ENCODE measurements around the gene PBX4.

PBX4 gene

DNA sequence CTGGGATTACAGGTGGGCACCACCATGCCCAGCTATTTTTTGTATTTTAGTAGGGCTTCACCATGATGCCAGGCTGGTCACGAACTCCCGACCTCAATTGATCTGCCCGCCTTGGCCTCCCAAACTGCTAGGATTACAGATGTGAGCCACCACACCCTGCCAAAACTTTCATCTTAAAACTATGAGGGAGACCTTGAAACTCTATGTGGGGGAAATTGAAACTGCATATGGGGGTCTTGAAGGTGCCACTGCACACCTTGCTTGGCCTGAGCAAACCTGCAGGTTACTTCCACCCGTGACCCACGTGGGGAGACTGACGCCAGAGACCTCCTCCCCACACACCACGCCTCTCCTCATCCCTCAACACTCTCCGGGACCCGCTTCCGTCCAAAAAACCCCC, 64.8 kb downstream of the PBX4 start:
- DNase-seq: no peak

DNA sequence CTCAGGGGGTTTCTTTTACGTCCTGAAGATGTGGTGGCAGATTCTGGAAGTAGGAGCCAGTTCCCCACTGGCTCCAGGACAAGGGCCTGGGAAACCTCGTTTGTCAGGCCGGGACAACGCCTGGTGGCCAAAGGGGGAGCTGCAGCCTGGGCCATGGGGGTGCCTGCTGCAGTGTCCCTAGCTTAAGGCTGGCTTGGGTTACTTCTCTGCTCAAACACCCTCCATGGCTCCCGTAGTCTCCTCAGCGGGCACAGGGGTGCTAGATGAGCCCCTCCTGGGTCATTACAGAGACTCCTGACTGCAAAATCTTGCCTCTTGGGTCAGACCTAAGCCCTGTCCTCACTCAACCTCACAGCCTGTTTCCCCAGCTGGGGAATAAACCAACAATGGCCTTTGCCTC, 65.7 kb downstream of the PBX4 start:
- DNase-seq: peak; percentile 40 to 51

DNA sequence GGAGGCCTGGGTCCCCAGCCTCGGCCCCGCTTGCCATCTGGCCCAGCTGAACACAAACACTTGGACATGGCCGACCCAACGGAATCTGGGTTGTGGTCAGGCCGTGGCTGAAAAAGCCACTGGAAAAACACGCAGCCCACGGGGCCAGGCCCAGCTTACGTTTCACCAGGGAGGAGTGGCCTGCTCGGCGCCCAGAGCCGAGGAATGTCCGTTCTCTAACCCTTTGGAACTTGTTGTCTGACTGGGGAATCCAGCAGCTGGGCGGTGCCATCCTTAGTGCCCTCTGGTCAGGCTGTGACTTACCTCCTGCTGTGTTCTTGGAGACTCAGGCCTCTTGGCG, 66.7 kb downstream of the PBX4 start:
- DNase-seq: no peak

DNA sequence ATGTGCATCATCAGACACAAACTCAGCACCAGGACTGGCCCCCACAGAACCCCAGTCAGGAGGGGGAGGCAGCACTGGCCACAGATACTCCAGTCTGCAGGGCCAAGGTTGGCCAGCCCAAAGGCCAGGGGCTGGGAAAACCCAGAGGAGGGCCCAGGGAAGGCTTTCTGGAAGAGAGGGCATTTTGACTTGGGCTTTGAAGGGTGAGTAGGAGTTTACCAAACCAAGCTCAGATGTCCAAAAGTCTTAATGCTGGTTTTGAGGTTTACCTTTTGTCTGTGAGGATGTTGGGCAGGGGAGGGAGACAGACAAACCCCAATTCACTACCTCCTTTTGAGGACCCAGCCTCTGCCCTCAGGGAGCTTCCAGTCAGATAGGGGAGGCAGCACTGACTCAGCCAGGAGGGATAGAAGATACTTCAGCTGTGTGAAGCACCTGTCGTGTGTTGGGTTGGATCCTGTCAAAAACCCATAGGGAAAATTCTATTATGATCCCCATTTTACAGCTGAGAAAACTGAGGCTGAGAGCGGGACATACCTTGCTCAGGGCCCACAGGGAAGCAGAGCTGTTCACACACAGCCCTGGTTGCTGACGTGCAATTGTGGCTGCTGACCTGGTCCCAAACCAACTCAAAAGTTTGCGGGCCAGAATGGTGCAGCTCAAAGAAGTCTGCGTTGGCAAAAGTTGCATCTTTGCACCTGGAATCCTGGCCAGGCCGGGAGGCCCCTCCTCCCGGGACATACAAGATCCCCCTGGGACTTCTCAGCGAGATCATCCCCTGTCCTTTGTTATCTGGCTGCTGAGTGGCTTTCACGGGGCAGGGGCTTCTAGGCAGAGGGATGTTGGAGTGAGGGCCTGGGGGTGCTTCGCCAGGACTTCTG, 67.3 kb downstream of the PBX4 start:
- DNase-seq: no peak

DNA sequence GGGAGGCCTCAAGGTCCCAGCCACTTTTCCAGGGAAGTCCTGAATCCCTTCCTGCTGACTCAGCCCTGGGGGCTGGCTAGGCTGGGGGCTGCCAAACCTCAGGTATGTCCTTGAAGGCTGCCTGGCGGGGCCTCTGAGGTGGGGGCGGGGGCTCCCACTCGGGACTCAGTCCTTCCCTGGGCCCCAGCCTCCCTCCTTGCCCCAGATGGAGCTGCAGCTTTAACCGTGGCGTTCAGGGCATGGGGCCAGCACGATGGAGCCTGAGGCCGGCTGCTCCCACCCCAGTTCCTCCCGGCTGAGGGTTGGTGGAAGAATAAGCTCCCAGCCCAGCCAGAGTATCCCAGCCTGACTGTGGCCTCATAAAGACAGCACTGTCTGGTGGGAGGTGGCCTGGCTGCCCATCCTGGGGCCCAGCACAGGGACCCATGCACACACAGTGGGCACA, 68.0 kb downstream of the PBX4 start:
- no peak for DNase-seq

DNA sequence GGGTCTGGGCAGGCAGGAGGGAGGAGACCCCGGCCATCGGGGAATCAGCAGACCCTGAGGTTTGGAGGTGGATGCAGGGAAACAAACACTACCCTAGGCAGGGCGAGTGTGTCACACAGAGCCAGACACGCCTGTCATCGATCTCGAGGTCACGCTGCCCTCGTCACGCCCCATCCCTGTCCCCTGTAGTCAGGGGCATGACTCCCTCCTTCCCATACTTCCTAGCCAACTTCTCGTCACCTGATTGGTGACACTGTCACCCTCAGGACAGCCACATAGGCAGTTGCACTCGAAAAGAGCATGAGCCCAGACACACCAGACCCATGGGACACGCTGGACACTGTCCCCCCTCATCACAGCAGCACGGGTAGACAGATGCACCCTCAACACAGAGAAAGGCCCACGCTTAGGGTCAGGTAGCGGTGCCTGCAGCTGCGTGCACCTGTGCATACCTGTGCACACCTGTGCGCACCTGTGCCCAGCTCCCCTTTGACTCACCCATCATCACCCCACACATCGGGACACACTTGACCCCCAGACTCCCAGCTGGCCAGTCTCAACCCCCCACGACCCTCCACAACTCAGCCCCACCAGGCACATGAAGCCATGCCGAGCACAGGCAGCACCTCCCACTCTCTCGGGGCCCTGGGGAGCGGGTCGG, 68.6 kb downstream of the PBX4 start:
- DNase-seq: peak in 1 of 2 donors; percentile 29

DNA sequence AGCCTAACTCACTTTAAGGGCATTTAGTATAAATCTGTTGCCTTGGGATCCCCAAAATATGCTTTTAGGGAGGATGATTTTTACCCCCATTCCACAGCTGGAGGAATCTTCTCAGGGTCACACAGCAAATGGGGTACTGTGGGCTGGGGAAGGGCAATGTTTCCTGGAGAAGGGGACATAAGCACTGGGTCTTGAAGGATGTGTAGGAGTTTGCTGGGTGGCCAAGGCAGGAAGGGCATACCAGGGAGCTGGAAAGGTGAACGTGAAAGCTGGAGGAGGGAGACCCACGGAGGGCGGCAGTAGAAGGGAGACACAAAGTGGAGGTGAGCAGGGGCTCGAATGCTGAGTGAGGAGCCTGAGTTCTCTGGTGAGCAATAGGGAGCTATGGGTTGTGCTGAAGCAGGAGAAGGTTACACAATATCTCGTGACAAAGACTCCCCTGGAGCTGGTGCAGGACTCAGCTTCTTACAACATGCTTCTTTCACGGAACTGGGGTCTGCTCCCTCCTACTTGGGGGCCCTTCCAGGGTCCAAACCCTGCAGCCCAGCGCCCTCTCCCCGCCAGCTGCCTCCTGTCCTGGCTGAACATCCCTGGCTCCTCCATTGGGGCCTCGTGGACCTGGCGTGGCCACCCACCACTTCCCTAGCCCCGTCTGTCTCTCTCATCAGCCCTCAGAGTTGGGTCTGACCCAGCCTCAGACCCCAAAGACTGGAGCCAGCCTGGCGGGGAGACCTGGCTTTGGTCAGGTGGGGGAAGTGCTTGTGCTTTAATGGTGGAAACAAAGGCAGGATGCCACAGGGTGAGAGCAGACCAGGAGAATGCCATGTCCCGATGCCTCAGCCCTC, 69.3 kb downstream of the PBX4 start:
- DNase-seq: peak in 1 of 2 donors; percentile 22

DNA sequence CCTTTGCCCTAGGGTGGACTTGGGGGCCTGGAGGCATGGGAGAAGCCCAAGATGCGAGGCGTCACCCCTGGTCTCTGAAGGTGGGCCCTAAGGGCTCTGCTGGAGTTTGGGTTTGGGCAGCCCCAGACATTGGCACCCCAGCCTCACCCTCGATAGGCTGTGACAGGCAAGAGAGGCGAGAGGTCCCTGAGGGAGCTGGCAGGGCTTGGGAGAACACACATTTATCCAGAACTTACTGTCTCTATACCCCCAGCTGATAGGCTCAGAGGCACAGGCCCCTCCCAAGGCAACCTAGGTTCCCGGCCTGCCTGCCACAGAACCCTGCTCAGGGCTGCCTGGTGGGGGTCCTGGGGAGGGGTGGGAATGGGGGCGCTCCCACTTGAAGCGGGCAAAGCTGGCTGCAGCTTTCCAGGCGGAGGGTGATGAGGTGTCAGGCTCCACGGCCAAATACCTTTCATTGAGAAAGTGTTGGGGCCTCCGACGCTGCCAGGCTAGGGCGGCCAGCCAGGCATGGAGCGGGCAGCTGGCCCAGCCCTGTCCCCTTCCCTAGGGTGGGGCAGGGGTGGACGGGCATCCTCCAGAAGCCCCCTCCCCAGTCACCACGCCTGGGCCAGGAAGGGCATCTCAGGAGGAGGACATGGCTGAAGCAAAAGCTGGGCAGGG, 70.7 kb downstream of the PBX4 start:
- DNase-seq: no peak

DNA sequence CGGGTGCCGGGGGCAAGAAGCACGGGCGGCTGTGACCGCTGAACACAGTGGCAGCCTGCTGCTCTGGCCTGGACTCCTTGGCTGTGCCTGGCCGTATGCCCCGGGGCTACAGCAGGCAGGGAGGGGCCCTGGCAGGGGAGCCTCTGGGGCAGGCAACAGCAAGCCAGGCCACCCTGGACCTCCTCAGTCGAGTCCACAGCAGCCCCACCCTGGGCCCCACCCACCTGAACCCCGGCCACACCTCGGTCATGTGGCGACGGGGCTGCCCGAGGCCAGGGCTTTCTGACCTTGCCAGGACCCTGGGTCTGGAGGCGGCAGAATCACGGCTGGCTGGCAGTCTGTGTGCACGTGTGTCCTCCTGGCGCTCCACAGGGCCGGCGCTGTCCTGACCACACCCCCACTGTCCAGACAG, 71.7 kb downstream of the PBX4 start:
- DNase-seq: no peak

DNA sequence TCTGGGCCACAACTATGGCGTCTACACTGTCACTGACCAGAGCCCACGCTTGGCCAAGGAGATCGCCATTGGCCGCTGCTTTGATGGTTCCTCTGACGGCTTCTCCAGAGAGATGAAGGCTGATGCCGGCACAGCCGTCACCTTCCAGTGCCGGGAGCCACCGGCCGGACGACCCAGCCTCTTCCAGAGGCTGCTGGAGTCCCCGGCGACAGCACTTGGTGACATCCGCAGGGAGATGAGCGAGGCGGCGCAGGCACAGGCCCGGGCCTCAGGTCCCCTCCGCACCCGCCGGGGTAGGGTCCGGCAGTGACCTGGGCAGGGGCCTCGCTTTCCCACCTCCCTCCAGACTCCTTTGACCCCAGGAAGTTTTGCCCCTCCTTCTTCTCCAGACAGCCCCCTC, 72.8 kb downstream of the PBX4 start:
- DNase-seq: no peak

DNA sequence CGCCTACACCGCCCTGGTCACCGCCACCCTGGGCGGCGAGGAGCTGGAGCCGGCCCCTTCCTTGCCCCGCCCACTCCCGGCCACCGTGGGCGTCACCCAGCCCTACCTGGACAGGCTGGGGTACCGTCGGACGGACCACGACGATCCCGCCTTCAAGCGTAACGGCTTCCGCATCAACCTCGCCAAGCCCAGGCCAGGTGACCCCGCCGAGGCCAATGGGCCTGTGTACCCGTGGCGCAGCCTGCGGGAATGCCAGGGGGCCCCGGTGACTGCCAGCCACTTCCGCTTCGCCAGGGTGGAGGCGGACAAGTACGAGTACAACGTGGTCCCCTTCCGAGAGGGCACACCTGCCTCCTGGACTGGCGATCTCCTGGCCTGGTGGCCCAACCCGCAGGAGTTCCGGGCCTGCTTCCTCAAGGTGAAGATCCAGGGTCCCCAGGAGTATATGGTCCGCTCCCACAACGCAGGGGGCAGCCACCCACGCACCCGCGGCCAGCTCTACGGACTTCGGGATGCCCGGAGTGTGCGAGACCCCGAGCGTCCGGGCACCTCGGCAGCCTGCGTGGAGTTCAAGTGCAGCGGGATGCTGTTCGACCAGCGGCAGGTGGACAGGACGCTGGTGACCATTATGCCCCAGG, 73.4 kb downstream of the PBX4 start:
- no peak for DNase-seq

DNA sequence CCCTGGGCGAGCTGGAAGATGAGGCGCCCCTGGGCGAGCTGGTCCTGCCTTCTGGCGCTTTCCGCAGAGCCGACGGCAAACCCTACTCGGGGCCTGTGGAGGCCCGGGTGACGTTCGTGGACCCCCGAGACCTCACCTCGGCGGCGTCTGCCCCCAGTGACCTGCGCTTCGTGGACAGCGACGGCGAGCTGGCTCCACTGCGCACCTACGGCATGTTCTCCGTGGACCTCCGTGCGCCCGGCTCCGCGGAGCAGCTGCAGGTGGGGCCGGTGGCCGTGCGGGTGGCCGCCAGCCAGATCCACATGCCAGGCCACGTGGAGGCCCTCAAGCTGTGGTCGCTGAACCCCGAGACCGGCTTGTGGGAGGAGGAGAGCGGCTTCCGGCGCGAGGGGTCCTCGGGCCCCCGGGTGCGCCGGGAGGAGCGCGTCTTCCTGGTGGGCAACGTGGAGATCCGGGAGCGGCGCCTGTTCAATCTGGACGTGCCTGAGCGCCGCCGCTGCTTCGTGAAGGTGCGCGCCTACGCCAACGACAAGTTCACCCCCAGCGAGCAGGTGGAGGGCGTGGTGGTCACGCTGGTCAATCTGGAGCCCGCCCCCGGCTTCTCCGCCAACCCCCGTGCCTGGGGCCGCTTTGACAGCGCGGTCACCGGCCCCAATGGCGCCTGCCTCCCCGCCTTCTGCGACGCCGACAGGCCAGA, 74.1 kb downstream of the PBX4 start:
- DNase-seq: no peak

DNA sequence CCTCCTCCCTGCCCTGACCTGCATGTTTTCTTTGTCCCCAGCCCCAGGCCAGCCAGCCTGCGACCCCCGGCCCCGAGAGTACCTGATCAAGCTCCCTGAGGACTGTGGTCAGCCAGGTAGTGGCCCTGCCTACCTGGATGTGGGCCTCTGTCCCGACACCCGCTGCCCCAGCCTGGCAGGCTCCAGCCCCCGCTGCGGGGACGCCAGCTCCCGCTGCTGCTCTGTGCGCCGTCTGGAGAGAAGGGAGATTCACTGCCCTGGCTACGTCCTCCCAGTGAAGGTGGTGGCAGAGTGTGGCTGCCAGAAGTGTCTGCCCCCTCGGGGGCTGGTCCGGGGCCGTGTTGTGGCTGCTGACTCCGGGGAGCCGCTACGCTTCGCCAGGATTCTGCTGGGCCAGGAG, 74.8 kb downstream of the PBX4 start:
- no peak for DNase-seq

DNA sequence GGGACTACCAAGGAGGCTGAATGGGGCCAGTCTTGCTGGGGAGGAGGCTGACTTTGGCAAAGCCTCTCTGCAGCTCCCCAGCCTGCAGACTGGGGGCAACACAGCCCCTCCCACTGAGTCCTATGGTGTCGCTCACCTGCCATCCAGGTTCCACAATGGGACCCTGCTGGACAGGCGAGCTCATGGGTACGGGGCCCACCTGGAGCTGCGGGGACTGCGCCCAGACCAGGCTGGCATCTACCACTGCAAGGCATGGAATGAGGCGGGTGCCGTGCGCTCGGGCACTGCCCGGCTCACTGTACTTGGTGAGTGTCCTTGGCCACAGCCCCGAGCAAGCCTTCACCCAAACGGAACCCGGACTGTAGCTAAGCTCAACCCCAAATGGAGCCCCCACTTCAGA, 75.4 kb downstream of the PBX4 start:
- no peak for DNase-seq

DNA sequence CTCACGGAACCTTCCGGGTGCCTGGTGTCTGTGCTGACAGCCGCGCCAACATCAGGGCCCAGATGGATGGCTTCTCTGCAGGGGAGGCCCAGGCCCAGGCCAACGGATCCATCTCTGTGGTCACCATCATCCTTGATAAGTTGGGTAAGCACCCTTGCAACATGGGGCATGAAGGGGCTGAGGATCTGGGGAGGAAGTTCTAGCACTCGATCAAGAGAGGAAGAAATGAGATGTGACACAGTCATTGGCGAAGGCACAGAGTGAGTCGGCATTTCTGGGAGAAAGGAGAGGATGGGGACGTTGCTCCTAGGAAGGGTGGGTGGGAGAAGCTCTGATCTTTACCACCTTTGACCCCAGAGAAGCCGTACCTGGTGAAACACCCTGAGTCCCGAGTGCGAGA, 76.0 kb downstream of the PBX4 start:
- DNase-seq: peak; percentile 74 to 76

DNA sequence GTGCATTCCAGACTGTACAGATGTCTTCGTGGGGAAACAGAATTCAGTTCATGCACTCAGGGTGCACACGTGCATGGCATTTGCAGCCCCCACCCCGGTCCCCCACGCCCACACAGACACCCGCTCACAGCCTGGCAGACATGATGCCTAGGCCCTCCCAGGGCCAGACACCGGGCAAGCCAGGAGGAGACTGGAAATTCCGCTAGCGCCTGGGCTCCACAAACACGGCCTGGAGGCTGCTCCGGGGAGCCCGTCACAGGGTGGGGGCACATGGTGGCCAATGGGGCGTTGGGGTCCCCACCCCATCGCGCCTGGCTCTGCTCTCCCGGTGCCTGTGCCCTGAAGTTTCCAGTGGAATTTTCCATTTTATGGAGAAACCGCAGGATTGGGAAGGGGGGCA, 76.9 kb downstream of the PBX4 start:
- DNase-seq: no peak

DNA sequence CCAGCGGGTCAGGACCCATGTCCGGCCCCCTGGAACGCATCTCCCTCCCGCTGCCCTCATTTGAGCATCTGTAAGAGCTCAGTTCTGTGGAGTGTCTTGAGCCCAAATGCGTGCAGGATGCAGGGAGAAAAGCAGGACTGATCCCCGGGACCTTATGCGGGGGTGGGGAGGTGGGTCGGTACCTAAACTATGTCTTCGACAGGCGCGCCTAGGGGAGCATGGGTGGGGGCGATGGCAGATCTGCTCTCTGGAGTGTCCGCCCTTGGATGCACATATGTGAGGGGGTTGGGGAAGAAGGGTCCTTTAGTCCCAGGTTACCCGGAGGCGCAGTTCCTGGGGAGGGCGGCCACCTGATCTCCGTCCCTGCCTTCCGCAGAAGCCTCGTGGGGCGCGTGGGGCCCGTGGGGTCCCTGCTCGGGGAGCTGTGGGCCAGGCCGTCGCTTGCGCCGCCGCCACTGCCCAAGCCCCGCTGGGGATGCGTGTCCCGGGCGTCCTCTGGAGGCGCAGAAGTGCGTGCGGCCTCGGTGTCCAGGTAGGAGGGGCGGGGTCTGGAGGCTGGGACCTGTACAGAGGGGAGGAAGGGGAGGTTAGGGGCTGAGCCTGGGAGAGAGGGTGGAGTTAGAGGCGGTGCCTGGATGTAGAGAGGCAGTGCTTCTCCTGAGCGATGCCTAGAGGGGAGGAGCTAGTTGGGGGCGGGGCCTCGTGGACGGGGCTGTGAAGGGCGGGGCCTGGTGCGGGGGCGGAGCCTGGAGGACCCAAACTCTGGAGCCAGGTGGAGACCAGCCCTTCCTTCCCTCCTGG, 77.6 kb downstream of the PBX4 start:
- DNase-seq: peak; percentile 16 to 35

DNA sequence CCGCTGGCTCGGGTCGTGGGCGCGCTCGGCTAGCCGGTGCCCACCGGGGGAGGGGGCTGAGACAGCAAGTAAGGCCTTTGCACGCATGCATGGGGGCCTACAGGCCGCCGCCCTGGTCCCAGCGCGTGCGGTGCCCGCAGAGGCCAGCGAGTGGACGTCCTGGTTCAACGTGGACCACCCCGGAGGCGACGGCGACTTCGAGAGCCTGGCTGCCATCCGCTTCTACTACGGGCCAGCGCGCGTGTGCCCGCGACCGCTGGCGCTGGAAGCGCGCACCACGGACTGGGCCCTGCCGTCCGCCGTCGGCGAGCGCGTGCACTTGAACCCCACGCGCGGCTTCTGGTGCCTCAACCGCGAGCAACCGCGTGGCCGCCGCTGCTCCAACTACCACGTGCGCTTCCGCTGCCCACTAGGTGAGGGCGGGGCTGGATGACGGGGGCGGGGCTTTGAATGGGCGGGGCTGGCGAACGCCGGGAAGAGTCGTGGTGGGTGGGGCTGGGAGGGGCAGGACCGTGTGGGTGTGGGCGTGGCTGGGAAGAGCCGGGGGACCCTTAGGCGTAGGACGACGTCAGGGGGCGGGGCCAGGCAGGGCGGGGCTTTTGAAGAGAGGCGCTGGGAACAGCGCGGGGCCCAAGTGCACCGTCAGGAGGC, 78.3 kb downstream of the PBX4 start:
- DNase-seq: peak; percentile 80 to 91

DNA sequence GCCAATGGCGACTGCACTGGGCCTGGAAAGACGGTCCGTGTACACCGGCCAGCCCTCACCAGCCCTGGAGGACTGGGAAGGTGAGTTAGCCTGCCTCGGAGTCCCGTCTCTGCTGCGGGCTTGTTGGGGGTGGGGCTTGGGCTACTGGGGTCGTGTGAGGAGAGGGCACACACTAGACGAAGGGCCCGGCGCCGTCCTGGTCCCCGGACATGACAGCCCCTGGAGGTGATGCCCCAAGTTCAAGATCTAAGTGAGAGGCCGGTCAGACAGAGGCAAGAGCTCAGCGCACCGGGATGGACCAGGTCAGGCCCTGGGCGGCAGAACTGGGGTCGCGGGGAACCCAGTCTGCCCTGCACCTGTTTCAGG, 78.8 kb downstream of the PBX4 start:
- no peak for DNase-seq

DNA sequence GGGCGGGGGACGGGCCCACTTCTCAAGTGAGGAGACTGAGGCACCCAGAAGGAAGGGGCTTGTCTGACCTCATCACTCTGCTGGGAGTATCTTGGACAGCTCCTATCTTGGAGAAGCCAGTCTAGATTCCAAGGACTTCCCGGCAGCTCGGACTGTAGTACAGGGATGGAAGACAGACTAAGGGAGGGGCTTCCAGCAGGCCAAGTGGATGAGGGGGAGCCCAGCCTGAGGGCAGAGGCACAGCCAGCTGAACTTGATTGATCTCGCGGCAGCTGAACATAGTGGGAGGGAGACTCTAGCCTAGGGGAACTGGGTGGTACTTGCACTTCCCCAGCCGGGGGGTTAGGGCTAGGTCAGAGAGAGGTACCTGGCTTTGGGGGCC, 79.7 kb downstream of the PBX4 start:
- DNase-seq: no peak

Data from inflammatory macrophage (primary cell).